CMK (cell line): ENCODE data around the gene MYF5.

Experiments used
- DNase-seq: peaks from one replicate; pipeline ENCODE4 v3.0.0-alpha.2; 2010; ENCODE audit warnings: low read depth

The MYF5 gene

DNA sequence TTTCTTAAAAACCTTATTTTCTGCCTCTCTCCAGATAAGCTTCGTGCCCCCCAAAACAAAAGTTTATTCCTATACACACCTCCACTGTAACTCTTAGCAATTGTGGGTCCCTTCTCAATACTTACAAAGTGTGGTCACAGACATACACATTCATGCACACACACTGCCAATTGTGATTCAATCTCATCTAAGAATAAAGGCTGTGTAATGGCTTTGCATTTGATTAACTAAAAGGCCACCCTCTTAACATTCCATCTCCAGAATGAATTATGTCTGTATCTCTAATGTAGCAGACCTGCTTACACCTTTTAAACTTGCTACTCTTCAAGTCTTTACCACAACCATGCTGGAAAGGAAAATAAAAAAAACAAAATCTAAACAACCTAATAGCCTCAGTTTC lies 49.5 kb downstream of the MYF5 start:
- no peak for DNase-seq

DNA sequence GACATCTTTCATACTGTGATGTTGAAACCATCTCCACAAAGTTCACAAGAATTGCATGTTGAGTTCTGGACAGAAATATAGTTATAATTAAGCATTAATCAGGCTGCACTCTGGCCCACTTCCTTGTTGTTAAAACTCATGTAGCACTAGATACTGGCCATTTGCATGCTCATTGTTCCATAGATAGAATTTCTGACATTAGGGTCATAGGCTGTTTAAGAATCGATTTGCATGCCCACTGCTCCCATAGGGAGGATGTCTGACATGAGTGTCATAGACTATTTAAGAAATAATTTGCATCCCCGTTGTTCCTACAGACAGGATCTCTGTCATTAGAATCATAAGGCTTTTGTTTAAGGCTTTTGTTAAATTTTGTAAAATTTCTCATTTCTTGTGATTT lies 50.2 kb downstream of the MYF5 start:
- DNase-seq = no peak
